HL-60 (cell line): ENCODE data around the gene PAPPA.

ENCODE experiments used
- DNase-seq, 2 experiments: peaks; one replicate each; pipeline ENCODE4 v3.0.0-alpha.2; 2010 to 2020; ENCODE audit warnings: low read depth in 1 of 2, low spot score in 1 of 2
- H3K27ac ChIP-seq: fragments of 250-450 bp; sonication (Bioruptor Pico); replicated peaks from 2 replicates; pipeline ENCODE4 v1.5.1; 2020; ENCODE audit warnings: mild to moderate bottlenecking, moderate library complexity
- H3K27me3 ChIP-seq: fragments of 250-450 bp; sonication (Bioruptor Pico); 2 replicates; pipeline ENCODE4 v1.5.1; 2021; ENCODE audit warnings: mild to moderate bottlenecking, moderate library complexity; ENCODE audit not compliant: insufficient read depth, poor library complexity, severe bottlenecking
- H3K4me3 ChIP-seq: replicated peaks from 2 replicates; pipeline ENCODE4 v1.5.1; 2011; ENCODE audit warnings: mild to moderate bottlenecking, control low read depth, low read length; ENCODE audit not compliant: insufficient read depth
- CTCF ChIP-seq: IDR thresholded peaks from one replicate; pipeline ENCODE4 v1.5.1; 2011; ENCODE audit warnings: low read length, control low read depth, inconsistent platforms; ENCODE audit not compliant: insufficient read depth
- GABPA ChIP-seq: IDR thresholded peaks from 2 replicates; pipeline ENCODE4 v1.6.1; 2012; ENCODE audit warnings: low read depth
- POLR2AphosphoS5 ChIP-seq: IDR thresholded peaks from 2 replicates; pipeline ENCODE4 v1.6.1; 2012; ENCODE audit warnings: low read depth
- REST ChIP-seq: IDR thresholded peaks from 2 replicates; pipeline ENCODE4 v1.6.1; 2012; ENCODE audit warnings: low read depth; ENCODE audit not compliant: insufficient replicate concordance
- SPI1 ChIP-seq: IDR thresholded peaks from 2 replicates; pipeline ENCODE4 v1.6.1; 2012; ENCODE audit warnings: low read depth, mild to moderate bottlenecking, borderline replicate concordance

The PAPPA gene

GRCh38 chr9:116287721-116288120, 134.1 kb downstream of the PAPPA start:
- Histone ChIP-seq H3K27me3 (no peaks in the 10 kb centered on the region), H3K27ac (no peak overlapping the region), H3K4me3 (no peak overlapping the region)
- DNase-seq, result no peak
- TF ChIP-seq CTCF, result no peak

- DNase-seq, result no peak
- H3K4me3 ChIP-seq, result no peak overlapping the region
- no peak overlapping the region for H3K27ac ChIP-seq
- TF ChIP-seq SPI1 (no peak), CTCF (no peak), REST (no peak), GABPA (no peak), POLR2AphosphoS5 (no peak)
- no peaks in the 10 kb centered on the region for H3K27me3 ChIP-seq
Measured at GRCh38 chr9:116288658-116289057, 135.1 kb downstream of the PAPPA start.

- no peak overlapping the region for H3K4me3 ChIP-seq
- H3K27me3 ChIP-seq, result no peaks in the 10 kb centered on the region
- DNase-seq, result no peak
- H3K27ac ChIP-seq, result no peak overlapping the region
- TF ChIP-seq GABPA, result no peak
- TF ChIP-seq CTCF, result no peak
- no peak for TF ChIP-seq REST
- no peak for TF ChIP-seq POLR2AphosphoS5
- TF ChIP-seq SPI1, result no peak
Measured at GRCh38 chr9:116297346-116297745, 143.8 kb downstream of the PAPPA start.

GRCh38 chr9:116298249-116298648, 144.7 kb downstream of the PAPPA start:
- Histone ChIP-seq H3K27me3 (no peaks in the 10 kb centered on the region), H3K4me3 (no peak overlapping the region), H3K27ac (no peak overlapping the region)
- no peak for DNase-seq
- TF ChIP-seq POLR2AphosphoS5, result no peak
- TF ChIP-seq GABPA, result no peak
- TF ChIP-seq REST, result no peak
- no peak for TF ChIP-seq SPI1
- no peak for TF ChIP-seq CTCF
